Fibroblast of skin of left biceps (primary cell): ENCODE results near the gene DGCR2.
"Not testable (repeated sequence)": the region's sequence is repeated elsewhere in the genome, so short reads cannot be mapped to it uniquely, and the experiment has no call there.

ENCODE experiments used
- DNase-seq, 2 experiments: peaks; one replicate each; pipeline ENCODE4 v3.0.0-alpha.2; 2013; ENCODE audit warnings: low read depth in 2 of 2

Gene DGCR2

DNA sequence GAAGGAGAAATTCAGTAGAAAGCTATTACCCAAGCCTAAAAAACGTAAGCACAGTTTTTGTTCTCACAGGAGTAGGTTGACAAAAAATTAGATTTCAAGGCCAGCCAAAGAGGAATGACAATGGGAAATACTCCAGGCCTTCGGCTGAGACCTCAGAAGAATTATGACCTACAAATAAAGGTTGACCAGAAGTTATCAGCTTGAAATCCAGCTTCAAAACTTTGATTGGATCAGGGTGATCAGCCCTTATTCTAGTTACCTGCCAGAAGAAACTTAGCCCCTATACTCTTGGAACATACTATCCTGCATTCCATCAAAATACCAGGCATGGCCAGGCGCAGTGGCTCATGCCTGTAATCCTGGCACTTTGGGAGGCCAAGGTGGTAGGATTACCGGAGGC lies 117.7 kb downstream of the DGCR2 start:
- DNase-seq, result no peak

DNA sequence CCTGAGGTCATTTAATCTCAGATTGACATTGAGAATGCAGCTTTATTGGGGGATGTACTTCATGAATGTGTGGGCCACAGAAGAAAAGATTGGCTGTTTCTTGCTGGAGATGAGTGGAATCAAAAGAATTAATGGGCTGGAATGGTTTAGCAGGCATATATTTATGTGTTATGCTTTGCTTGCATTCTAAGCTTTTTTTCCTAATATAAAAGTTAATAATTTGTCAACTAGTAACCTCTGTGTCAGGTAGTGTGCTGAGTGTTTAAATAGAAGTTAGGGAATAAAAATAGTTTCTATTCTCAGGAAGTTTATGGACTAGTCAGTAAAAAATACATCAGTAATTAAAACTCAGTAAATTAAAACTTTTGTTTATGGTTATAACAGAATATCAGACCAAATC lies 118.7 kb downstream of the DGCR2 start:
- no peak for DNase-seq

DNA sequence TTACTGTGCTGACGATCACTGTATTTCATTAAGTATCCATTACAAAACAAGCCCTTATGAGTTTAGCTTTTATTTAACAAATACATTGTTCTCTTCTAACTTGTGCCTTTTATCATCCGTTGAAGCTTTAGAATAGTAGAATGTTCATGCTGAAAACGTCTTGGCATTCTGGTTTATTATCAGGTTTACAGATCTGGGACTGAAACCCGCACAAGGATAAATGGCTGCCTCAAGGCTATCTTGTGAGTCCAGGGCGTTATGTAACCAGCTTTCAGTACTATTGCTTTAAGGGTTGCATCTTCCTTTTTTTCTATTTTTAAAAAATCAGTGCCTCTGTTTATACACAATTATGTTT lies 119.6 kb downstream of the DGCR2 start:
- no peak for DNase-seq

DNA sequence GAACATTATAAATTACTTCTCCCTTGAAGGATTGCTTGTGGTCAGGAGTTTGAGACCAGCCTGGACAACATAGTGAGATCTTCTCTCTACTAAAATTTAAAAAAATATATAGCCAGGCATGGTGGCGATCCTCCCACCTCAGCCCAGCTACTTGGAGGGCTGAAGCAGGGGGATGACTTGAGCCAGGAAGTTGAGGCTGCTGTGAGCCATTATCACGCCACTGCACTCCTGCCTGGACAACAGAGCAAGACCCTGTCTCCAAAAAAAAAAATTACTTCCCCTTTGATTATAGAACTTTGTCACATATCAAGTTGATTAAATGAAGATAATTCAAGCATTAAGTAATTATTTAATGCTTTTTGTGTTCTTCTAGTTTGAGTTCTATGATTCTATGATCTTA lies 121.0 kb downstream of the DGCR2 start:
- no peak for DNase-seq

DNA sequence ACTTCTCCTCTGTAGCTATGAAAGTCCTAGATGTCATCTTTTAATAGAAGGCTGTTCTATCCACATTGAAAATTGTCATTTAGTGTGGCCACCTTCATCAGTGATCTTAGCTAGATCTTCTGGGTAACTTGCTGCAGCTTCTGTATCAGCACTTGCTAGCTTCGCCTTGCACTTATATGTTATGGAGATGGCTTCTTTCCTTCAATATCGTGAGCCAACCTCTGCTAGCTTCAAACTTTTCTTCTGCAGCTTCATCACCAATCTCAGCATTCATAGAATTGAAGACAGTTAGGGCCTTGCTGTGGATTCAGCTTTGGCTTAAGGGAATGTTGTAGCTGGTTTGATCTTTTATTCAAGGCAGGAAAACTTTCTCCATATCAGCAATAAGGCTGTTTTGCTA lies 122.1 kb downstream of the DGCR2 start:
- not testable (repeated sequence) for DNase-seq

DNA sequence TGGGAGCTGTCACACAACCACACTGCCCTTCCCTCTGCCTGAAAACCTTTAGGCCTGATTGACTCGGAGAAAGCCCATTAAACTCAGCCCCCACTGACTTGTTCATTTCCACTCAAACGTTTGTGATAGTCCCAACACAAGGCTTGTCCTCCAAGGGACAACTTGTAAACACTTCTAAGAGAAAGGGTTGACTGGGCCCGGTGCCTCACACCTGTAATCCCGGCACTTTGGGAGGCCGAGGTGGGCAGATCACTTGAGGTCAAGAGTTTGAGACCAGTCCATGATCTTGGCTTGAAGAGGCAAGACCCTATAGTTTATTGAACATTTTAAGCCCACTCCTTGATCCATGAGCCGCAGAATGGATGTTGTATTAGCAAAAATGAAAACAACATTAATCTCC lies 122.8 kb downstream of the DGCR2 start:
- no peak for DNase-seq

DNA sequence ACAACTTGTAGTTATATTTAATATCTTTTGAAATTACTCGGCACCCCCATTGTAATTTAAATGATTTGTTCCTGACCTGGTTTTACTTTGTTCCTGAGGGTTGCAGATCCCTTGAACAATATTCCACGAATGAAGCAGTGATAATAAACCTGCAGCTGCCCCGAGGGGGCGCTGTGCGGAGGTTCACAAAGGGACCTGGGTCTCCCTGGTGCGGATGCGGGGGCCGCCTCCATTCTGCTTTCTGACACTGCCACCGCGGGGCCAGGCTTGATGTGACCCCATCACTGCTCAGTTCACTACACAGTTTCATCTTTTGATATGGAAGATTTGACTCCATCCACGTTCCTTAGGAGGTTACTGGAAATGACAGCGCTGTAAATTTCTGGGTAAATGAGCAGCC lies 123.2 kb downstream of the DGCR2 start:
- no peak for DNase-seq

DNA sequence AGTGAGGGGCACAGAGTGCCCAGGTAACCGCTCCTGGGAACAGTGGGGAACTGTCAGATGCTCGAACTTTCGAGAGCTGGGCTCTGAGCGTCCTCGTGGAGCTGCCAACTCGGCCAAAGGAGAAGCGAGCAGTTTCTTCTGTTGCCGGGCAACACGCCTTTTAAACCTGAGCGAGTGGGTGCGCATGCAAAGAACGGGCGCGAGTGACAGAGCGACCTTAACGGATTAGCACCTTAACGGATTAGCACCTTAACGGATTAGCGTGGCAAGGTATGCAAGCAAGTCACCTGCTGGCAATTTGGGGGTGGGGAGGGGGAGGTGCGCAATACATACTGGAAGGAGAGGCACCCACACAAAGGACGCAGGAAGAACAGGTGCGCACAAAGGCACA lies 124.3 kb downstream of the DGCR2 start:
- DNase-seq, result no peak

DNA sequence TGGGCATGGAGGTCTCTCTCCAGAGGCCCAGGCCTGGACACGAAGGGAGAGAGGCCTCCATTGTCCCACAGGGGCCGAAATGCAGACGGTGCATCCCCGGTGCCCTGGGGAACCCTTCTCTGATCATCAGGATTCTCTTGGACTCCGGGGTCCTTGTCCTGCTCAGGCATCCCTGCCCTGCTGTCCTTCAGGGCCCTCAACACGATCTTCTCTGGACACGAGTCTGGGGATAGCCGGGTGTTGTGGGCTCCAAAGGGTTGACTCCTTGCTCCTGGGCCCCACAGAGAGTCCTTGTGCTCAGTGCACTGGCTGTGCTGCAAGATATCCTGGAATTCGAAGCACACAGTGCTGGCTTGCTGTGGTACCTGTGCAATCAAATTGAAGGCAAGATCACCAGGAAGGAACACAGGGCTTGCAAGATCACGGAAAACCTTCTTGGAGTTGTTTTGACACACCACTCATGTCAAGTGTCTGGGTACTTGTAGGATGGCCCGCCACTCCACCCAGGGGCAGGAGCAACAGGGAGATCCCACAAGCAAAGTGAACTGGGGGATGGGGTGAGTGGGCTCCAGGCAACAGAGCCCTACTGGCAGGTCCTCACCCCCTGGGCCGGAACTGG lies 124.8 kb downstream of the DGCR2 start:
- no peak for DNase-seq

DNA sequence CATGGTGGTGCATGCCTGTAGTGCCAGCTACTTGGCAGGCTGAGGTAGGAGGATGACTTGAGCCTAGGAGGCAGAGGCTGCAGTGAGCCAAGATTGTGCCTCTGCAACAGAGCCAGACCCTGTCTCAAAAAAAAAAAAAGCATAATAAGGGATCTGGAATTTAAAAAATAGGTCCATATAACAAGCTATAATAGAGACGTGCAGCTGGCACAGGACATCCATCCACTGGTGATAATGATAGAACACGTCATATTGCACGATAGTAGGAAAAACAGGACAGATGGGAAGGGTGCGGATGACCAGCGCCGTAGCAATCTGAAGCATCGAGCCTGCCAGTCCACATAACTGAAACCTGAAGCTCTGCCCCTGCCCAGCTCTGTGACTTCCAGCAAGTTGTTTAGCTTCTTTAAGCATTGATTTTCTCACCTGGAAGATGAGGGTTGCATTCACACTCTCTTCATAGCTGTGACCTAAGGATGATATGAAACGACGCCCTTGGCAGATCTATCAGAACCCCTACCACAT lies 125.8 kb downstream of the DGCR2 start:
- no peak for DNase-seq

DNA sequence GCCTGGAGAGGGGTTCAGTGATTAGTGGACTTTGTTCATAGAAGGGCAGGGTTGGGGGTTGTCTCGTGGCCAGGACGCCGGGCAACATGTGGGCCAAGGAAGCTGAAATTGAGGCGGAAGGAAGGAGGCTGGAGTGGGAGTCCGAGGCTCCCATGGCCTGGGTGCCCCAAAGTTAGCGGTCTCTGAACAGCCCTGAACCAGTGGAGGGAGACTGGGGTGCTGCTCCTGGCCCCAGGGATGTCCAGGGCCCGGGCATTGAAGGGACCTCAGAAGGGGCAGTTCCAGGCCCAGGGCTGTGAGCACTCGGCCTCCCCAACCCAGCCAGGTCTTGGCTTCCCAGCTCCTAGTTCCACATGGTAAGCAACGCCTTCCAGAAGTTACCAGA lies 126.9 kb downstream of the DGCR2 start:
- no peak for DNase-seq

DNA sequence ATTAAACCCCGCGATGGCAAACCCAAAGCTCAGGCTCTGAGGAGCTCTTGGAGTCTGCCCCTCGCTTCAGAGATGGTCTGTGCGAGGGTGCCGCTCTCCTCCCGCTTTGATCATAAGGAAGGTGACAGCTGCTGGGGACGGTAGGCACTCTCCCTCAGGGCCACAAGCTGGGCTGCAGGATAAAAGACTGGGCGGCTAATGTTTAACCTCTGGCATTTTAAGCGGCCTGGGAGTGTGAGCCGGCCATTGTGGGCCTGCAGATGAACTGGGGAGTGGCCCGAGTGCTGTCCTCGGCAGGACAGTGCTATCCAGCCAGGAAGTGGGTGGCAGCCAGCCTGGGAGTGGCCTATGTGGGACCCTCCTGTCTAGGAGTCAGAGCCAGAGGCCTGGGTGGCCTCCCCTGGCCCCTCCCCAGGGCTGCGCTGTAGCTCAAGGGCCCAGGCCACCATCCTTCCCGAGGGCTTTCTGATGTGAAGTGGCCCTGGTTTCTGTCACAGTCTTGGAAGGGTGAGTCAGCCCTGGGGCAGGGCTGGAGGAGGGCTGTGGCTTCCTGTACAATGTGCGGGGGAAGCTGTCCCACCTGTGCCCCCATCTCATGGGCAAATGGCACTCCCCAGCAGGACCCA lies 127.4 kb downstream of the DGCR2 start:
- DNase-seq, result no peak

DNA sequence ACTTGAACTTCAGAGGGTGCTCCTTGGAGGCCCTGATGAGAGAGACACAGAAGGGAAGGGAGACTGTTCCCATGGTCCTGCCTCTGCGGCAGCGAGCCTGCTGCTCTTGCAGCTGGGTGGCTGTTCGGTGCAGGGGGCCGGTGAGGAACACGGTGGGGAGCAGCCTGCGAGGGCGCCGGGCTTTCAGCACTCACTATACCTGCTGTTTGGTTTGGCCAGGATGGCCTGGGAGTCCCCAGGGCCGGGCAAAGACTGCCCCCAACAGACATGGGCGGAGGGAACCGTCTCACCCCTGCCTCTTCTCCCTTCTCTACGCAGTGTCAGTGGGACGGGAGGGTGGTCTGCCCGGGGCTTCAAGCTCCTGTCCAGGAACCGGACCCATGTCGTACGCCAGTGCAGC lies 128.2 kb downstream of the DGCR2 start:
- no peak for DNase-seq

DNA sequence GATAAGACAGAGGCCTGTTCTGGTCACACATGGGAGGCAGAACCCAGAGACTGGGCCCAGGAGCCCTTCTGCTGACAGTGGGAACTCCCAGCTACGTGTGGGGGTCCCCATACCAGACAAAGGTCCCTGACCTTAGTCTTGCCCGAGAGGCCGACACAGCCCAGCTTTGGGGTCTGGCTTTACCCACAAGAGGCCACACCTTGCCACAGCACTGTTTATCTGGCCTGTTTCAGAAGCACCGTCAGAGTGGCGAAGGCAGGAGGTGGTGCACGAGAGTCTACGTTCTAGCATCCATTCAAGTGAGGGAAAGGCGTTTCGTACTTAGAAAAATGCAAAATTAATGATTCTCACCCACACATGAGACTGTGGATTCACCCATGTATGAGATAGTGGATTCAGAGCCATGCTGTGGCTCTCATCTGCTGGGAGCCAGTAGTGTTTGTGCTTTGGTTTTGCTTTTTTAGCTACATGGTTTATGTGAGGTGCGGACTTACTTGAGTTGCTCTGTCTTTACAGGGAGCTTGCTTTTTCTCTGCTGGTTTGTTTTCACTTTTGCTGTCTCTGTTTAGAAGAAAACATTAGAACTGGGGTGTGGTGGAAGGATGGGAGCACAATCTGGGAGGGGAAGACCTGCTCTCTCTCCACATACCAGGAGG lies 129.5 kb downstream of the DGCR2 start:
- no peak for DNase-seq

DNA sequence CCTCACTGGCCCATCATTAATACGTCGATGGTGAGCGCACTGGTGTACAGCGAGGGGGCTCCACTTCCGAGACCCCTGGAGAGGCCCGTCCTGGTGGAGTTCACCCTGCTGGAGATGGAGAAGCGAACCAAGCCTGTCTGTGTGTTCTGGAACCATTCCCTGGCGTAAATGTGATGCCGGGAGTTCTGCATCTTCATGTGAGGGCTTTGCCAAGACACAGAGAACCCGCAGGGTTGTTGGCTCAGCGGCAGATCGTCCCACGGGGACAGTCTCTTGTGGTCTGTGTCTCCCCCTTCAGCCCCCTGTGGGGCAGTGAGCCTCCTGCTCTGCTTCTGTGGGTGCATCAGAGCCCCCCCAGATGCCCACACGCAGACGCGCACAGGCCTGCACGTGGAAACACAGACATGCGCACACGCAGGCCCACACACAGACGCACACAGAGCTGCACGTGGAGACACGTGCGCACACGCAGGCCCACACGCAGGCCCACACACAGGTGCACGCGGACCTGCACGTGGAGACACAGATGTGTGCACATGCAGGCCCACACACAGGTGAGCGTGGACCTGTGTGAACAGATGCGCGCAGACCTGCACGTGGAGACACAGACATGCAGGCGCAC lies 130.3 kb downstream of the DGCR2 start:
- no peak for DNase-seq

DNA sequence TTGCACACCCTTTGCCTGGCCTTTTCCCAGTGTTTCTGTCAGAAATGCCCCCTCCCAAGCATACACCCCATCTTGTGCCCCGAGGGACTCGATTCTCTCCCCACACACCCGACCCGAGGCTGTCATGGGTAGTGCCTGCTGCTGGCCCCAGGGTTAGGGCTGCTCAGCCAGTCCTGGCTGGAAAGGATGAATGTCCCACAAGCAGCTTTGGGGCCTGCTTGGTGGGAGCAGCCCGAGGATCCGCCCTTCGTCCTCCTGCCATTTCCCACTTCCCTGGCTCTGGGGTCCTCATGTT lies 131.1 kb downstream of the DGCR2 start:
- no peak for DNase-seq

DNA sequence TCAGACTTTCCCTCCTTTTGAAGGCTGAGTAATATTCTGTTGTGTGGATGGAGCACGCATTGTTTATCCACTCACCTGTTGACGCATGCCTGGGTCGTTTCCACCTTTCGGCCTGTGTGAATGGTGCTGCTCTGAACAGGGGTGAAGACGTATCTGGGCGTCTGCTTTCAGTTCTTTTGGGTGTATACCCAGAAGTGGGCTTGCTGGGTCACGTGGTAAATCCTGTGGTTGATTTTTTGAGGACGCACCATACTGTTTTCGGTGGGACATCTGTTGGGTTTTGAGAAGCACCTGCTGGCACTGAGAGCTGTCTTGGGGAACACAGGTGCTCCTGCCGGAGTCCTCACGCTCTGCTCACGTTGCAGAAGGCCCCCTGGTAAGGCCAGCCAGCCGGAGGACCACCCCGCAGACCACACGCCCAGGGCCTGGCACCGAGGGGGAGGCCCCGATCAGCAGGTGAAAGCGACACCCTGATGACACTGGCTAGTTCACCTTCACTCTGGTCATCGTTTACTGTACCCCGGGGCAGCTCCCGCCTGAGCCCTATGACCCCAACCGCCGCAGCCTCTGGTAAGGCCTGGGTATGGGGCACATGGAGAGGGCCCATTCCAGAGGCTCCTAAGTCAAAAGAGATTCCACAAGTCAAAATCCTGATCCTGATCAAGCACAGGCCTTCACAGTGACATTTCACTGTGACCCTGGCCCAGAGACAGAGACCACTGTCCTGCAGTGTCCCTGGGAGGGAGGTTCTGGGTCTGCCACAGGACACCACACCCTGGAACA lies 131.7 kb downstream of the DGCR2 start:
- no peak for DNase-seq

DNA sequence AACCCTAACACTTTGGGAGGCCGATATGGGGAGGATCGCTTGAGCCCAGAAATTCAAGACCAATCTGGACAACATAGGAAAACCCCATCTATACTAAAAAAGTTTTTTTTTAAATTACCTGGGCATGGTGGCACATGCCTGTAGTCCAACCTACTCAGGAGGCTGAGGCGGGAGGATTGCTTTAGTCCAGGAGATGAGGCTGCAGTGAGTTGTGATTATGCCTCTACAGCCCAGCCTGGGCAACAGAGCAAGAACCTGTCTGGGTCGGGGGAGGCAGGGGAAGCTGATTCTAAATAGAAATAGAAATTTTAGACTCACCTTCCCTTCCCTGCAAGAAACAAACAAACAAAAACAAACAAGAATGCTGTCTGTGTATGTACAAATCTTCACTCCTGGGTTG lies 133.3 kb downstream of the DGCR2 start:
- no peak for DNase-seq

DNA sequence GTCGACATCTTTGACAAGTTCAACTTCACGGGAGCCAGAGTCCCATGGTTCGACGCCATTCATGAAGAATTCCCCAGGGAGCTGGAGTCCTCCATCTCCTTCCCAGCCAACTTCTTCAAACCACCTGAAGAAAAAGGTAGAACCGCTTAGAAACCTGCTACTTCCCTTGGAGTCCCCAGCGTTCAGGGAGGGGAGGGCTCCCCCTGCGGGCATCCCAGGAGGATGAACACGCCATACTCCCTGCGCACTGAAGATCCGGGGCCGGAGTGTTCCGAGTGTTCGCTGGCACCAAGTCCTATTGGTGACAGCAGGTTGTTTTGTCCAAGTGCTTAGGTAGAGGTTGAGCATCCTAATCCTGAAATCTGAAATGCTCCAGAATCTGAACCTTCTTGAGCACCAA lies 134.4 kb downstream of the DGCR2 start:
- no peak for DNase-seq

DNA sequence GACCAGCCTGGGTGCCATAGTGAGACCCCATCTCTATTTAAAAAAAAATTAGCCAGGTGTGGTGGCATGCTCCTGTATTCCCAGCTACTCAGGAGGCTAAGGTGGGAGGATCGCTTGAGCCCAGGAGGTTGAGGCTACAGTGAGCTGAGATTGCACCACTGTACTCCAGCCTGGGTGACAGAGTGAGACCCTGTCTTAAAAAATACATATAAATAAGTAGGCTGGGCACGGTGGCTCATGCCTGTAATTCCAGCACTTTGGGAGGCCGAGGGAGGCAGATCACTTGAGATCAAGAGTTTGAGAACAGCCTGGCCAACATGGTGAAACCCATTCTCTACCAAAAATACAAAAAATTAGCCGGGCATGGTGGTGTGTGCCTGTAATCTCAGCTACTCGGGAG lies 135.1 kb downstream of the DGCR2 start:
- not testable (repeated sequence) for DNase-seq
